ENCODE results near the gene DICER1.

The DICER1 gene

GRCh38 chr14:95117937-95118721 is 39.2 kb downstream of the DICER1 start:
- no peak for DNase-seq

- no peak for DNase-seq
These were observed 43.9 kb downstream of the DICER1 start for GRCh38 chr14:95113476-95113875.

- DNase-seq: no peak
These were observed 45.7 kb downstream of the DICER1 start for GRCh38 chr14:95111507-95112164.

DNA sequence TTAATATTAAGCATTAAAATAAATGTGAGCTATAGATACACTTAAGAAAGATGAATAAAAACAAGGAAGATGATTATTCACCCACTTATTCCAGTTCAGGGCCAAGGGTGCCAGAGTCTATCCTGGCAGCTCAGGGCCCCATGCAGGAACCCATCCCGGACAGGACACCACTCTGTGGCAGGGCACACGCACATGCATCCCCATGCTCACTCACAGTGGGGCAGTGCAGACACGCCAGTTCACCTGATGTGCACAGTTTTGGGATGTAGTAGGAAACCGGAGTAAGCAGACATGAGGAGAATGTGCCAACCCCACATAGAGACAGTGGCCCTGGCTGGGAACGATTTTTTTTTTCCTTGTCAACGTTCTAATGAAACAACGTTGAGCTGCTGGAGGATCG is 47.2 kb downstream of the DICER1 start:
- DNase-seq: no peak

DNA sequence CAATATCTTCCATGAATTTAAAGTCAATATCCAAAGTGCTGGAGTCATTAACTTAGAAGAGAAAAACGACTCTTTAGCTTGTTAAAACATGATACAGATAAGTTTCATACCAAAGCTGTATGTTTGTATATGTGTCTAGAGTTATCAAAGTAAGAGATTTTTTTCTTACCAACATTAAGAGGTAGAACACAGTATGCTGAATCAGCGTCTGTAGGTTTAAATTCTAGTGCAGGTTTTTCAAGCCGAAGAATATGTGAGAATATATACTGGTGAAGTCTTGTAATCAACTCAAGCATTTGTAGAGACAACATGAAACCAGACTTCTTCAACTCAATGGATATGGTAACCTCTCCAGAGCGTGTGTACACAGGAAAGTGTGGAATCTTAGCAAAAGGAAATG is 49.6 kb downstream of the DICER1 start:
- DNase-seq: no peak

- no peak for DNase-seq
These were observed 50.4 kb downstream of the DICER1 start for GRCh38 chr14:95106971-95107370.

- no peak for DNase-seq
These were observed 52.4 kb downstream of the DICER1 start for GRCh38 chr14:95104911-95105310.

GRCh38 chr14:95102680-95103044 is 54.7 kb downstream of the DICER1 start:
- DNase-seq: no peak

GRCh38 chr14:95101736-95102679 is 55.3 kb downstream of the DICER1 start:
- no peak for DNase-seq

- no peak for DNase-seq
These were observed 58.2 kb downstream of the DICER1 start for GRCh38 chr14:95098984-95099599.

GRCh38 chr14:95097385-95097784 is 59.9 kb downstream of the DICER1 start:
- no peak for DNase-seq

DNA sequence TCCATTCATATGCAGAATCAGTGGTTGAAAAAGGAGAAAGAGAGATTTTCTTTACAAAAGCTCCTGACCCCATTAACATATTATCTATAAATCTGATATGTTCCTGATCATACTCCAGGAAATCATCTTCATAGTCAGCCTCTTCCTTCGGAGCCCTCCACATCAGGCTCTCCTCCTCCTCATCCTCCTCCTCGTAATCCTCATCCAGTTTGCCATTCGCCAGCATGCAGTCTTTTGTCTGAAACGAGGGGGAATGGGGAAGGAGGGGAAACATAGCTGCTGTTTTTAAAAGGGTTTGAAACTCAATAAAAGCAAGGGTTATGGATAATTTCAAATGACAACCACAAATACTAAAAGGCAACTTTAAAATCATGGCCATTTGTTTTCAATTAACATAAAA is 60.9 kb downstream of the DICER1 start:
- no peak for DNase-seq

DNA sequence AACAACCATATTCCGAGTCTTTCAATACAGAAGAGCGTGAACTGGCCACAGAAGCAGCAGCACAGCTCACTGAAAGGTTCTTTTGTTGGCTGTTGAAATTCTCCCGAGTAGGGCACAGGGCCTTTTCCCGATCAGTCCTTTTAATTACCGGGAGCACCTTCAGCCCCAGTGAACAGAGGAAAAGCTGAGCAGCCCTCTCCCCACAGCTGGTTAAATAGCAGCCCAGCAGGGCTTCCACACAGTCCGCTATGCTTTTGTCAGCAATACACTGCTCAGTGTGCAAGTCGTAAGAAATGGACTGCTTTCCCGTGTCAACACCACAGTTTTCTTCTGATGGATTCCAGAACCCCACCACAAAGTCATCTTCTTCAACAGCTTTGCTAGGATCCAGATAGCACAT is 61.3 kb downstream of the DICER1 start:
- DNase-seq: no peak

DNA sequence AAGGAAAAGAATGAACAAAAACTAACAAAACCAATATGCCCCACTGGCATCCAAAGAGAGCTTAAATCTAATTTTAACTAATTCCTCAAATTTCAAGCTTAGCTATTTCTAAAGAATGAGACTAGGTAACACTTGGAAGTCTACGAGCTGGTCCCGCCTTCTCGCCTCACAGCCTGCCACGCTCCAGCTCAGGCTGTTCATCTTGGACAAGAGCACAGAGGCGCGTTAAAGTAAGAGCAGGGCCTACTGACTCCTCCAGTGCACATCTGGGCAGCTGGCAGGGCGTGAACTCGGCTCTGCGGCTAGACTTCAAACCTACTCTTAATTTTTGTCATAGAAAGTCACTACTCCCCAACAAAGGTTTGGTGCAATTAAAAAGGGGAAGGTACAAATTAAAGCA is 64.6 kb downstream of the DICER1 start:
- no peak for DNase-seq

GRCh38 chr14:95091581-95091980 is 65.7 kb downstream of the DICER1 start:
- DNase-seq: no peak

DNA sequence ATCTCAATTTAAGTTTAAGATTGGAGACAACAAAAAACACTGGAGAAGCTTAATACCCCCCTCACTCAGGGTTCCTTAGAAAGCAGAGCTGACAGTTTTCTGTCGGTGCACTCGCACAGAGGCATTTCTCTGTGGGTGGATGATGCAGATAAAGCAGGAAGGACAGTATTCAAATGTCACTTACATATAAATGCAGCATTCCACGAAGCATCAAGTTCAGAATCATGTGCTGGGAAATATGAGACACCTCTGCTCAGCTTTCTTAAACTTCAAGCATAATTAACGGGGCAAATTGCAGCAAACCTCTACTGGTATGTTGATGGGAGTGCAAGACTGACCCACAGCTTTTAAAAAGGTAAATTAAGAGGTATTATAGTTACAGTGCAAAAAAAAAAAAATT is 68.7 kb downstream of the DICER1 start:
- no peak for DNase-seq

DNA sequence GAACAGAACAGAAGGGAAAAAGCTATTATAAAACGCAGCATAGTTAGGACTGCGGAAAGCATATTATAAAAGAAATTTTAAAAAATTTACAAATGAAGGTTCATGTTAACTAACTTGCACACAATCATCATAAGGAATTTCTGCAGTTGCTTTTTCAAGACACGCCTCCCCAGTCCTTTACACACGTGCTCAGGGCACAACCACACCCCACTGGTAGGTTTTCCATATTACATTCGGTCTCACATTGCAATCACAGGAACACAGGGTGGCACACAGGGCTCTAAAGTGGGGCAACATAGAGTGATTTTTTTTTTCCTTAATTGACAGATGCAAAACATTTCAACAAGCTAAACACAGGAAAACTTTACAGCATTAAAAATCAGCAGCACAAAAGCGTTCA is 69.7 kb downstream of the DICER1 start:
- no peak for DNase-seq

- no peak for DNase-seq
These were observed 72.0 kb downstream of the DICER1 start for GRCh38 chr14:95085321-95085720.

DNA sequence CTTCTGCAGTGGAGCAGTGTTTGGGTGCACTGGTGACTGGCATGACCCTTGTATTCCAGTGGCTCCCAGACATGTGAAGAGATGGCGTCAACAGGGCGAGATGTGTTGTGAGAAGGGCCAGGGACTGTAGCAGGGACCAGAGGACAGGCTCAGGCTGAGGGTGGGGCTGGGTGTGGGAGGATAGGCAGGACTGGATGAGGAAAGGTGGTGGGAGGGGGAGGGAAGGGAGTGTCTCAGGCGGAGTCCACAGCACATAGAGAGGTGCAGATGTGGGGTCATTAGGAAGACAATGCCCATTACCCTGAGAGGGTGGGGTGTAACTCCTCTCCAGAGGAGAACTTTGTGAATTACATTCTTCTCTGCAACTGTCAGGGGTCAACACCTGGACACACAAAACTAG is 78.5 kb downstream of the DICER1 start:
- DNase-seq: no peak

DNA sequence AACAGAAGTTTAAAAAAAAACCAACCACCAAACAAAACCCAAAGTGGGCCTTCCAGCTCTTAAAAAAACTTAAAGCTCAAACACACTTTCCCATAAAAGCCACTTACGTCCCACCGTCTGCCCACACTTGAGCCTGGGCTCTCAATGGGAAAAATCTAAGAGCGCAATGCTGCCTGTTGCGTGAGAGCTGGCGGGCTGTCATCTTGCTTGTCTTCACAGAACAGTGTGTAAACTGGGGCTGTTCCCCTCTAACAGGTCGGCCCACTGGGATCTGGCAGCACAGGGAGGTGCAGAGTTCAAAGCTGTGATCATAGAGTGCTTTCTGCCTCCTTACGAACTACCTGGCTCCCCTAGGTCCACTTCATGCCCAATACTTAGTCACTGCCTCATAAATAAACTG is 80.0 kb downstream of the DICER1 start:
- DNase-seq: no peak

DNA sequence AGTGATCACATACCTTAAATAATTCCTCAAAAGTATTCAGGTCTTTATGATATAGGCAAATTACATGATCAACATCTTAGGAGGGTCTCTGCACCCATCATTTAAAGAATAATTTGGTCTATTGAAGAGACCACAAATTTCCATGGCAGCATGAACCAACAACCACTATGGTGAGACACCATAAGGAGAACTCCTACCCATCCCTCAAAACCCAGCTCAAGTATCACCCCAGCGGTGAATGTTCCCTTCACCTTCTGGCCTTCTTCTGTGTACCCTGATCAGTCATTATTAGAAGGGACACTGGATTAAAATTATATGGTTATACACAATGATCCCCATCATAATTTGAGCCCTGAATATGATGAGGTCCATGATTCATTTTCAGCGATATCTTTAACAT is 81.5 kb downstream of the DICER1 start:
- DNase-seq: no peak

- no peak for DNase-seq
These were observed 83.4 kb downstream of the DICER1 start for GRCh38 chr14:95073947-95074346.

- DNase-seq: no peak
These were observed 84.9 kb downstream of the DICER1 start for GRCh38 chr14:95072310-95072905.
